COLO668 (cell line): Measurements from ENCODE around the gene CRIM1.

ENCODE experiments used
- DNase-seq: peaks from one replicate; lab custom pipeline; 2025; ENCODE audit not compliant: unreplicated experiment; lab: John Stamatoyannopoulos, UW

The CRIM1 gene

GRCh38 chr2:36371070-36371874, 15.7 kb downstream of the CRIM1 start:
- no peak for DNase-seq

GRCh38 chr2:36371928-36372391, 16.4 kb downstream of the CRIM1 start:
- no peak for DNase-seq

GRCh38 chr2:36373149-36373926, 17.8 kb downstream of the CRIM1 start:
- no peak for DNase-seq

GRCh38 chr2:36374585-36374984, 19.0 kb downstream of the CRIM1 start:
- DNase-seq, result no peak

GRCh38 chr2:36376319-36376765, 20.8 kb downstream of the CRIM1 start:
- peak; percentile 83 for DNase-seq

GRCh38 chr2:36376992-36377738, 21.6 kb downstream of the CRIM1 start:
- no peak for DNase-seq

DNA sequence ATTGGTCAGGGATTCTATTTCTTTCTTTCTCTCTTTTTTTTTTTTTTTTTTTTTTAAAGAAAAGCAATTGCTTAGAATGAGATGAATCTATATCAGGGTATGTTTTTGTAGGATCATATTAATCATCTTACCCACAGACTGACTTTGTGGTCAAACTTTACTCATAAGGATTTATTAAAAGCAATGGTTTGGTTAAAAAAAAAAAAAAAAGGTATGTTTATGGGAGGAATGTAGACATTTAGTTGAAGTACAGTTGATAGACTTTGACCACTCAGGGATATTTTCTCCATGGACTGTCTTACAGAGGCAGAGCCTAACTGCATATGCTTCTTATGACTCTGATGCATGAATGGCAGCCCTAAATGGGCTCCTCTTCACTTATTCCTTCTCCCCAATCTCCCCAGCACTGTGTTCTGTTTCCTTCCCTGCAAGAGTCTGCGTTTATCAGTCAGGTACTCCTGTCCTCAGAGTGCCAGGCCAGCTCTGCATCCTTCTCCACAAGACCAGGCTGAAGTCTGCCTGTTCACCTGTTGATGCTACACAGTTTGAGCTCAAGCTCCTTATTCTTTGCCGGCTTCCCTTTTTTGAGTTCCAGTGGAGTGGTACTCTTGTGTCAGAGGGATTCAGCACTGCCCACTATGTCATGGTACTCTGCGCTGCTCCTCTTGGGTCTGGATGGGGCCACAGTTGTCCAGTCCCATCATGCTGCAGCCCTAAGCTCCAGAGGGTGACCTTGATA, 24.3 kb downstream of the CRIM1 start:
- DNase-seq, result no peak

DNA sequence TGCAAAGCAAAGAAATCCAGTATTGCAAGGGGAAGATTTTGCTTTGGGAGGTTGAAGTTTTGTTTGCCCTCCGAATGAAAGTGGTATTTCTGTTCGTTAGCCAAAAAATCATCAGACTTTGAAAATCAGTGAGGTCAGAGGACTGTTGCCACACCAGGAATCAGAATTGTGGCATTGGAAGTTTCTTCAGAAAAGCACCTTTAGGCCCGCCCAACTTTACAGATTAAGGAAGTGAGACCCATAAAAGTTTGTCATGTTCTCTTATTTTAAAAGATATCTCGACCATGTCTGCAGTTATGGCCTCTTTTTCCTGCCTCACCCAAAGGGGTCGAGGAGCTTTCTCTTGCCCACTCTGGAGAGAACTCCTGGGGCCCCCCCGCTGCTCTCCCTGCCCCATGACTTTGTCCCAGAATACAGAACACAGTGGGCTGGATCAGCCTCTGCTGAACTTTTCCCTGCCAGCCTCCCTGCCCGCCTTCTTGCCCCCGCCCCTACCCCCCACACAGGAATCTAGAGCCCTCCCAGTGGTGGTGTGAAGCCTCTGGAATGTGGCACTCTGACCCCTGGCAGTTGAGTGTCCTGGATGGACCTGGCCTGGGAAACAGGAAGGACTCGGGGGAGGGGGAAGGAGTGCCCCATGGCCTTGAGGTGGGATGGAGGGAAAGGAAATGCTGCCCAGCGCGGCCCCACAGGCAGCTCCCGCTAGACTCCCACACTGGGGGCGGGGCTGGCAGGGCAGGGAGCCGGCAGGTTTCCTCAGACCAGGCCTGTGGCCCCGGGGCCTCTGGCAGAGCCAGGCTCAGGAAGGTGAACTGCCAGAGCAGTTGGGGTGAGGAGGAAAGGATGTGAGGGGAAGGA, 25.3 kb downstream of the CRIM1 start:
- DNase-seq, result no peak

DNA sequence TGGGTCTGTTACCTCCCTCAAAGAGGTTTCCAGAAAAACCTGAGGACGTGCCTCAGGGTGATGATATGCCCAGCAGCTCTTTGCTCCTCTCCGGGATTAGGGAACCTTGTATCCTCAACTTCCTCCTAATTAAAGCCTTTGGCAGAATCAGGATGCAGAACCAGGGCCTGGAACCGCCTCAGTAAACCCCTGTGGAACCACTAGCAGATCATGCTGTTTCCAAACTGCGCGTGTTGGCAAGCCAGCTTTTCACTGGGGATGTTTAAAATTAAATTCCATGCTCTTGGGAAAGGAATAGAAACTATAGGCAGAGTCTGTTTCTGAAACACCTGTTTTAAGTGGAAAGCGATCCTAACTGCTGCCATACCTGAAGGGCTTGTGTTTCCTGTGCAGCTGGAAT, 26.4 kb downstream of the CRIM1 start:
- DNase-seq, result no peak

DNA sequence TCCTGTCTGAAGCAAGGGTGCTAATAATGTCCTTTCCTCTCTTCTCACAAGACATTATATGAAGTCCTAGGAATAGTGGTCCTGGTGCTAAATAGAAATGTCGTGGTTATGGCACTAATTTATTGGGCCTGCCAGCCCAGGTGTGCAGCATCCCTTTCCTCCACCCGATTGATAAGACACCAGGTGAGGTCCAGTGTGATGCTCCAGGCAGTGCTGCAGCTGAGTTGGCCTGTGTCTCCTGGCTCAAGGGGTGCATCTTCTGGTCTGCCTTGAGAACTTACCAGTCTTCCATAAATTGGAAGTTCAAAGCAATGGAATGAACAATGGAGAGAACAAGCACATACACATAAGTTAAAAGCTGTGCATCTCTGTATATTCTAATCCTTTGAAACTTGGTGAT, 26.9 kb downstream of the CRIM1 start:
- no peak for DNase-seq

GRCh38 chr2:36383726-36384125, 28.1 kb downstream of the CRIM1 start:
- DNase-seq, result no peak

GRCh38 chr2:36384454-36384853, 28.9 kb downstream of the CRIM1 start:
- no peak for DNase-seq

GRCh38 chr2:36385603-36386002, 30.0 kb downstream of the CRIM1 start:
- no peak for DNase-seq

- DNase-seq, result no peak
Observed at GRCh38 chr2:36387258-36387916, 31.8 kb downstream of the CRIM1 start.

GRCh38 chr2:36388472-36388871, 32.9 kb downstream of the CRIM1 start:
- DNase-seq, result no peak

GRCh38 chr2:36389091-36389564, 33.5 kb downstream of the CRIM1 start:
- no peak for DNase-seq

GRCh38 chr2:36389577-36389976, 34.0 kb downstream of the CRIM1 start:
- DNase-seq, result no peak

DNA sequence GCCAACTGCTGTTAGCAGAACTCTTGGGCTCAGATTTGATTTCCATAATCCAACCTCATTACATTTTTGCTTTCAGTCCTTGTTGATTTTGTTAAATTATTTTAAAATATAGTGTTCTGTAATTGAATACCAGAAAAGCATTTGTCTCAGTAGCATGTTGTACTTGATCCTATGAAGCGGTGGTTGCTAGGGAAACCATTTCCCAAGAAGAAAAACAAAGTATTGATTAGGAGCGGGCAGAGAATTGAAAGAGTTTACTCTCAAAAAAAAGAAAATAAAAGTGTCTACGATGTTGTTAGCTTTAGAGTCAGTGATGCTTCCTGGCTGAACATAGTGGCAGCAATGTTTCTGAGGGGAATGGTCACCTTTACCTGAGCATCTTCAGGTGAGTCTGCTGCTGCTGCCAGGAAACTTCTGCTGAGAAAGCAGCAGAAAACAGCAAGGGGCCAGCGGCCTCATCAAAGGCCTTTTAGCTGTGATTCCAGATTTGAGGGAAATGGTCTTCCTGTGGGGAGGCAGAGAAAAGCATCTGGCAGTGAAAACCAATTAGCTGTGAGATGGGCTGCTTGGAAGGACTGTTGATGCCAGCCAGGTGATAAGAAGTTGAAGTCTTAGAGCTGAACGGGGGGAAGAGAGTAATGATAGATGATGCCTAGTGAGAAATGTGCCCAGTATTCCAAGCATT, 37.1 kb downstream of the CRIM1 start:
- DNase-seq, result no peak
